ENCODE data around the gene RASIP1. TPM values are rescaled to one million over a fixed set of nuclear protein-coding genes. Genes with fewer than 3 reads are reported as not detected.

RASIP1 gene
- total and polyA plus RNA-seq, 2 of the 8 experiments (the other 6 are each of a cell fraction or from before 2014, with no cell fraction given) = 9.3 to 11.4 TPM

- H3K27ac ChIP-seq (ENCODE audit: low read depth, low read length) = no peak overlapping the region
- peaks cover 5 to 9% (median 9%) of the 10 kb centered on the region in 4 experiments for H3K4me1 ChIP-seq (replicated peaks in 1 of 4; ENCODE audit: control insufficient read depth in 3 of 4, insufficient read depth in 4 of 4, low read length in 3 of 4)
- H2BK20ac ChIP-seq (ENCODE audit: low read length) = no peak overlapping the region
- H3K9me3 ChIP-seq (ENCODE audit: insufficient read depth in 2 of 2, low read depth in 1 of 2, low read length in 1 of 2) = no peaks in the 10 kb centered on the region
- H4K5ac ChIP-seq (ENCODE audit: insufficient read length, low read depth, low read length) = peak overlapping the region; percentile 37
- H2BK120ac ChIP-seq (replicated peaks; ENCODE audit: low read depth, low read length) = no peak overlapping the region
- ChIA-PET POLR2A (ENCODE audit: partially characterized antibody) (interaction anchor here (0.6 to 4.4 kb wide), 5 partner anchors 9 to 98 kb away, joined by 3 to 16 read pairs (median 4); partner anchors contain the start of gene CA11), CTCF (ENCODE audit: partially characterized antibody) (interaction anchor here (1.0 to 2.2 kb wide), 4 partner anchors 8 to 90 kb away, joined by 3 to 10 read pairs (median 4); partner anchors contain the start of gene CA11)
- no peak overlapping the region for H3K23ac ChIP-seq (ENCODE audit: insufficient read length)
- DNase-seq (ENCODE audit: low read depth in 1 of 2, low spot score in 2 of 2) (peak in 1 of 2 experiments; percentile 88), FAIRE-seq (peak; percentile 19)
- no peak overlapping the region for H4K91ac ChIP-seq (replicated peaks; ENCODE audit: insufficient read length, low read length)
- H2BK12ac ChIP-seq (ENCODE audit: low read depth, low read length) = no peak overlapping the region
- H3K36me3 ChIP-seq (ENCODE audit: control insufficient read depth in 2 of 4, insufficient read depth in 4 of 4, low read length in 3 of 4) = no peaks in the 10 kb centered on the region
- no peak overlapping the region; the same call in 1 of the 2 replicates for H2AFZ ChIP-seq (ENCODE audit: low read length)
- 0 out of 2 replicates have a peak overlapping the region, but pooled peaks have one; percentile 39 for H3K18ac ChIP-seq (ENCODE audit: extremely low read depth, low read length)
- peak overlapping the region; percentile 19; the same call in 1 of the 2 replicates for H2BK5ac ChIP-seq (ENCODE audit: low read depth, low read length)
- H4K8ac ChIP-seq (ENCODE audit: extremely low read depth, insufficient read depth, low read length) = no peak overlapping the region
- no peak overlapping the region for H2BK15ac ChIP-seq (ENCODE audit: low read length)
- no peaks in the 10 kb centered on the region for H4K20me1 ChIP-seq (replicated peaks in 1 of 2; ENCODE audit: control insufficient read depth in 1 of 2, insufficient read depth in 2 of 2, low read length in 2 of 2)
- H3K56ac ChIP-seq (replicated peaks; ENCODE audit: insufficient read length, low read depth, low read length) = no peak overlapping the region
- peaks cover 10% of the 10 kb centered on the region; the same call in 1 of the 2 replicates for H3K23me2 ChIP-seq (ENCODE audit: low read depth, low read length)
- H3K4me3 ChIP-seq (ENCODE audit: extremely low read depth in 1 of 4, insufficient read depth in 2 of 4, low read depth in 3 of 4, low read length in 4 of 4) = peak overlapping the region; percentile 47 to 72 (median 54)
- peak overlapping the region; percentile 64 to 84 for H3K4me2 ChIP-seq (ENCODE audit: insufficient read depth in 1 of 2, low read depth in 2 of 2, low read length in 2 of 2)
- H2AK5ac ChIP-seq (ENCODE audit: low read depth, low read length) = no peak overlapping the region
- H3K79me1 ChIP-seq (ENCODE audit: low read depth, low read length) = no peaks in the 10 kb centered on the region
- H3K9ac ChIP-seq (replicated peaks in 1 of 4; ENCODE audit: extremely low read depth in 1 of 4, low read depth in 3 of 4, low read length in 3 of 4) = 0 out of 7 replicates have a peak overlapping the region, but pooled peaks of 1 of the 4 experiments have one; percentile 2
- no peaks in the 10 kb centered on the region for H3K79me2 ChIP-seq (ENCODE audit: control insufficient read depth in 1 of 2, insufficient read depth in 2 of 2, low read length in 2 of 2)
- no peak overlapping the region for H3K14ac ChIP-seq (ENCODE audit: insufficient read length)
- WGBS, 2 experiments (ENCODE audit: extremely low coverage in 1 of 2, insufficient coverage in 1 of 2, insufficient read length in 1 of 2, insufficient replicate concordance in 2 of 2, low coverage in 1 of 2, low lambda C conversion rate in 2 of 2, missing lambda C conversion rate in 1 of 2) = 4% methylated on average over 38 of the region's 38 CpGs; no CpG with 5 or more reads in 1 of the 2 experiments
- no peak overlapping the region for H3K4ac ChIP-seq (replicated peaks; ENCODE audit: insufficient read length, low read depth, low read length)
- H3K27me3 ChIP-seq (replicated peaks in 1 of 4; ENCODE audit: control insufficient read depth in 3 of 4, extremely low read depth in 1 of 4, insufficient read depth in 3 of 4, low read length in 3 of 4) = peaks cover 3 to 12% (median 9%) of the 10 kb centered on the region in 4 experiments; a peak in 6 of 7 replicates
- no peak for TF ChIP-seq HDAC2 (IDR thresholded peaks at IDR 0.05; ENCODE audit: borderline replicate concordance in 1 of 2, low read depth in 2 of 2, low read length in 2 of 2)
- TF ChIP-seq, protein P1, sequence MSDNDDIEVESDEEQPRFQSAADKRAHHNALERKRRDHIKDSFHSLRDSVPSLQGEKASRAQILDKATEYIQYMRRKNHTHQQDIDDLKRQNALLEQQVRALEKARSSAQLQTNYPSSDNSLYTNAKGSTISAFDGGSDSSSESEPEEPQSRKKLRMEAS (IDR thresholded peaks at IDR 0.05) = no peak
- TF ChIP-seq SIX5 (IDR thresholded peaks at IDR 0.05; ENCODE audit: low read depth, low read length) = peak; percentile 73
- peak; percentile 52 for TF ChIP-seq ASH2L (IDR thresholded peaks at IDR 0.05; ENCODE audit: low read length)
- no peak for TF ChIP-seq CEBPB (IDR thresholded peaks at IDR 0.05; ENCODE audit: low read depth, low read length)
- TF ChIP-seq KDM4A (IDR thresholded peaks at IDR 0.05; ENCODE audit: low read depth, low read length, severe bottlenecking) = peak; percentile 93
- no peak for TF ChIP-seq JUN (IDR thresholded peaks at IDR 0.05; ENCODE audit: low read depth, low read length)
- peak; percentile 43 for TF ChIP-seq NANOG (IDR thresholded peaks at IDR 0.05; ENCODE audit: insufficient read depth, low read depth, low read length, poor library complexity, severe bottlenecking)
- TF ChIP-seq RBBP5 (IDR thresholded peaks at IDR 0.05; ENCODE audit: borderline replicate concordance, low read depth, low read length) = 0 out of 2 replicates have a peak, but pooled peaks have one; percentile 47
- TF ChIP-seq, protein P2, sequence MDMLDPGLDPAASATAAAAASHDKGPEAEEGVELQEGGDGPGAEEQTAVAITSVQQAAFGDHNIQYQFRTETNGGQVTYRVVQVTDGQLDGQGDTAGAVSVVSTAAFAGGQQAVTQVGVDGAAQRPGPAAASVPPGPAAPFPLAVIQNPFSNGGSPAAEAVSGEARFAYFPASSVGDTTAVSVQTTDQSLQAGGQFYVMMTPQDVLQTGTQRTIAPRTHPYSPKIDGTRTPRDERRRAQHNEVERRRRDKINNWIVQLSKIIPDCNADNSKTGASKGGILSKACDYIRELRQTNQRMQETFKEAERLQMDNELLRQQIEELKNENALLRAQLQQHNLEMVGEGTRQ (IDR thresholded peaks at IDR 0.05; ENCODE audit: low read length) = no peak
These were observed 5.3 kb downstream of the RASIP1 start for GRCh38 chr19:48735031-48735615.

Data from H1 (cell line).